Astrocyte (in vitro differentiated cells and primary cell): ENCODE results near the gene TMEM138.

Experiments
- EZH2 ChIP-seq: IDR thresholded peaks from 2 replicates; pipeline ENCODE4 v1.6.1; 2012; ENCODE audit warnings: mild to moderate bottlenecking, low read length, inconsistent platforms; ENCODE audit not compliant: insufficient read depth
- TF ChIP-seq, protein P1 (sequence below): IDR thresholded peaks from 2 replicates; pipeline ENCODE4 v1.5.1; 2011; ENCODE audit warnings: low read depth, mild to moderate bottlenecking, inconsistent platforms, low read length, moderate library complexity; ENCODE audit not compliant: insufficient read depth

DNA sequence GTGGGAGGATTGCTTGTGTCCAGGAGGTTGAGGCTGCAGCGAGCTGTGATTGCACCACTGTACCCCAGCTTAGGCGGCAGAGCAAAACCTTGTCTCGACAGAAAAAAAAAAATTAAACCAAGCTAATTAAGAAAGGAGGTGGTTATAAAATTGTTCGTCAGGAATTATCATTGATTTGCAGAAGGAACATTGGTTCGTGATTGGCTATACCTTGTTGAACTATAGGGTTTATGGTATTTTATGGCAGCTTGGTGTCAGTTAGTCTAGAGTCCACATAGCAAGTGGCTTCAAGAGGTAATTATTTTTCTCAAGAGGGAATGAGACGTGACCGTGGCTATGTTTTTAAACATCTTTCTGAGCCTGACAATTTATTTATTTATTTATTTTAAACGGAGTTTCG lies 18.7 kb downstream of the TMEM138 start:
- TF ChIP-seq EZH2: no peak
- TF ChIP-seq, protein P1, sequence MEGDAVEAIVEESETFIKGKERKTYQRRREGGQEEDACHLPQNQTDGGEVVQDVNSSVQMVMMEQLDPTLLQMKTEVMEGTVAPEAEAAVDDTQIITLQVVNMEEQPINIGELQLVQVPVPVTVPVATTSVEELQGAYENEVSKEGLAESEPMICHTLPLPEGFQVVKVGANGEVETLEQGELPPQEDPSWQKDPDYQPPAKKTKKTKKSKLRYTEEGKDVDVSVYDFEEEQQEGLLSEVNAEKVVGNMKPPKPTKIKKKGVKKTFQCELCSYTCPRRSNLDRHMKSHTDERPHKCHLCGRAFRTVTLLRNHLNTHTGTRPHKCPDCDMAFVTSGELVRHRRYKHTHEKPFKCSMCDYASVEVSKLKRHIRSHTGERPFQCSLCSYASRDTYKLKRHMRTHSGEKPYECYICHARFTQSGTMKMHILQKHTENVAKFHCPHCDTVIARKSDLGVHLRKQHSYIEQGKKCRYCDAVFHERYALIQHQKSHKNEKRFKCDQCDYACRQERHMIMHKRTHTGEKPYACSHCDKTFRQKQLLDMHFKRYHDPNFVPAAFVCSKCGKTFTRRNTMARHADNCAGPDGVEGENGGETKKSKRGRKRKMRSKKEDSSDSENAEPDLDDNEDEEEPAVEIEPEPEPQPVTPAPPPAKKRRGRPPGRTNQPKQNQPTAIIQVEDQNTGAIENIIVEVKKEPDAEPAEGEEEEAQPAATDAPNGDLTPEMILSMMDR: no peak
